A549 (cell line): ENCODE measurements around the gene SEL1L3. TPM values are rescaled to one million over a fixed set of nuclear protein-coding genes. Genes with fewer than 3 reads are reported as not detected.

ENCODE experiments used
- ATAC-seq, 2 experiments: fragments of 200-7000 bp in 1 of 2; fragments of >200 bp in 1 of 2; cut with Nextera tagmentation in 1 of 2; cut with Tn5 transposase in 1 of 2; 3 replicates each; pipeline versions ENCODE4 v1.8.0 to v1.9.1; 2018 to 2020; ENCODE audit warnings: mild to moderate bottlenecking in 1 of 2, moderate library complexity in 1 of 2
- CTCF ChIA-PET: fragments of 300-600 bp; sonication (Branson Sonifier 250); formaldehyde crosslinking; extraction: SDS; loops from one replicate; lab custom pipeline; 2021; ENCODE audit warnings: antibody characterized with exemption, inconsistent platforms; lab: Yijun Ruan, JAX
- POLR2A ChIA-PET: fragments of 350-600 bp; formaldehyde crosslinking; extraction: SDS; loops from one replicate; lab custom pipeline; 2021; ENCODE audit warnings: antibody characterized with exemption, inconsistent platforms; lab: Yijun Ruan, JAX
- DNase-seq, 2 experiments: peaks; one replicate each; pipeline versions ENCODE4 v3.0.0 to v3.0.0-alpha.2; 2011 to 2016; ENCODE audit warnings: low read depth in 1 of 2, low spot score in 1 of 2
- FAIRE-seq: peaks from 2 replicates; lab custom pipeline; 2011; peaks lifted over from hg19 to GRCh38; lab: Jason Lieb, UNC
- H3K27ac ChIP-seq, 2 experiments: fragments of >200 bp; sonication (Bioruptor Twin); formaldehyde crosslinking; 3 replicates each; pipeline ENCODE4 v1.5.1; 2016 to 2017
- H3K4me1 ChIP-seq: fragments of >200 bp; sonication (Bioruptor Twin); formaldehyde crosslinking; 3 replicates; pipeline ENCODE4 v1.6.1; 2016
- H3K4me2 ChIP-seq: fragments of >200 bp; sonication (Bioruptor Twin); formaldehyde crosslinking; 3 replicates; pipeline ENCODE4 v1.6.1; 2016
- H3K4me3 ChIP-seq: fragments of >200 bp; sonication (Bioruptor Twin); formaldehyde crosslinking; 3 replicates; pipeline ENCODE4 v1.5.1; 2016
- H3K9me3 ChIP-seq: fragments of >200 bp; sonication (Bioruptor Twin); formaldehyde crosslinking; 3 replicates; pipeline ENCODE4 v1.6.1; 2016
- BHLHE40 ChIP-seq: IDR thresholded peaks from 2 replicates; pipeline ENCODE4 v1.6.1; 2012; ENCODE audit warnings: low read depth, low read length, inconsistent platforms
- E2F6 ChIP-seq: IDR thresholded peaks from 2 replicates; pipeline ENCODE4 v1.6.1; 2012; ENCODE audit warnings: low read depth, borderline replicate concordance
- ELK1 ChIP-seq: fragments of 150-350 bp; IDR thresholded peaks from 2 replicates; pipeline ENCODE4 v1.6.1; 2014; ENCODE audit warnings: low read depth, mild to moderate bottlenecking, low read length
- ESRRA ChIP-seq: fragments of 150-350 bp; IDR thresholded peaks from 2 replicates; pipeline ENCODE4 v1.6.1; 2014; ENCODE audit warnings: mild to moderate bottlenecking, low read length, borderline replicate concordance
- FOSL2 ChIP-seq, 2 experiments: fragments of 450-650 bp in 1 of 2; fragments of >200 bp in 1 of 2; sonication (Bioruptor Twin) in 1 of 2; formaldehyde crosslinking; IDR thresholded peaks; 2 replicates each; pipeline versions ENCODE4 v1.5.0 to v1.6.1; 2016 to 2020; ENCODE audit warnings: mild to moderate bottlenecking in 1 of 2, moderate library complexity in 1 of 2
- HEYL ChIP-seq: fragments of 250-450 bp; sonication (Bioruptor Pico); IDR thresholded peaks from 2 replicates; pipeline ENCODE4 v1.8.0; 2021; ENCODE audit warnings: mild to moderate bottlenecking, moderate library complexity
- HOXA7 ChIP-seq: fragments of 250-450 bp; sonication (Bioruptor Pico); IDR thresholded peaks from 2 replicates; pipeline ENCODE4 v1.5.0; 2020; ENCODE audit warnings: mild to moderate bottlenecking, moderate library complexity
- HOXB13 ChIP-seq: fragments of 250-450 bp; sonication (Bioruptor Pico); IDR thresholded peaks from 2 replicates; pipeline ENCODE4 v1.5.0; 2020; ENCODE audit warnings: low read depth, mild to moderate bottlenecking, moderate library complexity
- MAZ ChIP-seq: fragments of 150-350 bp; IDR thresholded peaks from 2 replicates; pipeline ENCODE4 v1.6.1; 2014; ENCODE audit warnings: antibody characterized with exemption, low read depth, low read length, borderline replicate concordance
- MYC ChIP-seq: IDR thresholded peaks from 2 replicates; pipeline ENCODE4 v1.6.1; 2012; ENCODE audit warnings: mild to moderate bottlenecking, inconsistent platforms, low read length, improper control_type of control experiment, borderline replicate concordance
- NFE2L2 ChIP-seq: fragments of 150-350 bp; conservative IDR thresholded peaks from 2 replicates; pipeline ENCODE4 v1.6.1; 2014; ENCODE audit warnings: low read length
- PBX3 ChIP-seq: IDR thresholded peaks from 2 replicates; pipeline ENCODE4 v1.6.1; 2012
- POLR2A ChIP-seq: IDR thresholded peaks from 2 replicates; pipeline ENCODE4 v1.6.1; 2012; ENCODE audit warnings: mild to moderate bottlenecking, low read length
- POLR2AphosphoS2 ChIP-seq: conservative IDR thresholded peaks from 2 replicates; pipeline ENCODE4 v1.6.1; 2012; ENCODE audit warnings: low read length, improper control_type of control experiment, inconsistent platforms
- RCOR1 ChIP-seq: fragments of 150-350 bp; IDR thresholded peaks from 2 replicates; pipeline ENCODE4 v1.6.1; 2014; ENCODE audit warnings: antibody characterized with exemption, low read length, low read depth
- SREBF2 ChIP-seq: fragments of 450-650 bp; IDR thresholded peaks from 2 replicates; pipeline ENCODE4 v1.6.1; 2014; ENCODE audit warnings: mild to moderate bottlenecking, moderate library complexity
- TFCP2L1 ChIP-seq: fragments of 250-450 bp; sonication (Bioruptor Pico); IDR thresholded peaks from 2 replicates; pipeline ENCODE4 v1.5.0; 2021; ENCODE audit warnings: mild to moderate bottlenecking
- USF2 ChIP-seq: fragments of 450-650 bp; IDR thresholded peaks from 2 replicates; pipeline ENCODE4 v1.6.1; 2014; ENCODE audit warnings: antibody characterized with exemption
- ZFP36 ChIP-seq: fragments of 450-650 bp; IDR thresholded peaks from 2 replicates; pipeline ENCODE4 v1.6.1; 2014; ENCODE audit warnings: borderline replicate concordance; ENCODE audit not compliant: partially characterized antibody
- ZNF302 ChIP-seq: fragments of 250-450 bp; sonication (Bioruptor Pico); IDR thresholded peaks from 2 replicates; pipeline ENCODE4 v1.9.0; 2021; ENCODE audit warnings: inconsistent platforms, mild to moderate bottlenecking, moderate library complexity
- WGBS: methylation state at CpG from one replicate; pipeline ENCODE4 v1.1.6; 2017; ENCODE audit errors: missing lambda C conversion rate; 5-methylcytosine and 5-hydroxymethylcytosine counted together
- polyA plus RNA-seq, 4 experiments: library from polyadenylated mRNA; depleted of rRNA in 3 of 4; stranded (reverse); fragments of >200 nt; fragmentation: RNase III in 1 of 4; extraction: RNeasy Plus Mini Kit Qiagen cat#74134 plus additional on column Dnase treatment in 1 of 4; gene quantifications; 2 replicates in 3 of 4; 3 replicates in 1 of 4; pipeline ENCODE4 v1.2.3, GENCODE V29; 2011 to 2017

SEL1L3 gene
- polyA plus RNA-seq, 2 of the 4 experiments (the other 2 are of a cell fraction), result 26.1 to 27.0 TPM

- CTCF ChIA-PET, result interaction anchor here (0.9 to 2.4 kb wide), 3 partner anchors 48 to 424 kb away, joined by 3 to 7 read pairs (median 3); partner anchors contain the start of gene SMIM20
- H3K4me1 ChIP-seq, result peaks cover 22% of the 10 kb centered on the region
- TF ChIP-seq MYC (no peak), PBX3 (no peak), HEYL (CRISPR knock-in tag) (no peak), RCOR1 (no peak), NFE2L2 (no peak)
- POLR2A ChIA-PET, result no interaction called here
- ATAC-seq (peak; percentile 36 to 74; a peak in 5 of 6 replicates), FAIRE-seq (no peak), DNase-seq (peak; percentile 49 to 51)
- 54% methylated on average over 4 of the region's 4 CpGs for WGBS
- H3K4me2 ChIP-seq, result peak overlapping the region; percentile 33; the same call in 1 of the 3 replicates
- peak overlapping the region; percentile 51 to 69; a peak in 4 of 6 replicates for H3K27ac ChIP-seq
- no peak overlapping the region for H3K4me3 ChIP-seq
- H3K9me3 ChIP-seq, result no peaks in the 10 kb centered on the region
Measured at GRCh38 chr4:25865586-25865985, 2.8 kb upstream of the SEL1L3 start.

- FAIRE-seq (no peak), ATAC-seq (no peak), DNase-seq (no peak)
- ChIA-PET CTCF (interaction anchor here (1.2 to 2.4 kb wide), 3 partner anchors 9 to 422 kb away, joined by 3 to 7 read pairs (median 4); no protein-coding TSS in a partner anchor), POLR2A (no interaction called here)
- Histone ChIP-seq H3K27ac (peak overlapping the region; percentile 89 to 97; a peak in 4 of 6 replicates), H3K4me3 (peak overlapping the region; percentile 98; the same call in 2 of the 3 replicates), H3K4me1 (peaks cover 30% of the 10 kb centered on the region), H3K4me2 (peak overlapping the region; percentile 97), H3K9me3 (no peaks in the 10 kb centered on the region)
- 89% methylated on average over 24 of the region's 29 CpGs for WGBS
- TF ChIP-seq POLR2A (no peak), POLR2AphosphoS2 (no peak), BHLHE40 (no peak), E2F6 (no peak), ZFP36 (no peak), HOXB13 (CRISPR knock-in tag) (no peak), HEYL (CRISPR knock-in tag) (no peak), HOXA7 (CRISPR knock-in tag) (no peak), SREBF2 (no peak), ESRRA (no peak), ELK1 (no peak), FOSL2 (IDR thresholded peaks at IDR 0.05) (no peak), FOSL2 (CRISPR knock-in tag; IDR thresholded peaks at IDR 0.05) (no peak), TFCP2L1 (CRISPR knock-in tag) (no peak), USF2 (no peak), ZNF302 (CRISPR knock-in tag) (no peak), MAZ (no peak)
Measured at GRCh38 chr4:25863831-25864418, 1.1 kb upstream of the SEL1L3 start.
